ENCODE data around the gene JAKMIP1. TPM values are rescaled to one million over a fixed set of nuclear protein-coding genes. Genes with fewer than 3 reads are reported as not detected.

Gene JAKMIP1
- total and polyA plus RNA-seq, 2 of the 13 experiments (the other 11 are each of a cell fraction or from before 2014, with no cell fraction given): not detected

DNA sequence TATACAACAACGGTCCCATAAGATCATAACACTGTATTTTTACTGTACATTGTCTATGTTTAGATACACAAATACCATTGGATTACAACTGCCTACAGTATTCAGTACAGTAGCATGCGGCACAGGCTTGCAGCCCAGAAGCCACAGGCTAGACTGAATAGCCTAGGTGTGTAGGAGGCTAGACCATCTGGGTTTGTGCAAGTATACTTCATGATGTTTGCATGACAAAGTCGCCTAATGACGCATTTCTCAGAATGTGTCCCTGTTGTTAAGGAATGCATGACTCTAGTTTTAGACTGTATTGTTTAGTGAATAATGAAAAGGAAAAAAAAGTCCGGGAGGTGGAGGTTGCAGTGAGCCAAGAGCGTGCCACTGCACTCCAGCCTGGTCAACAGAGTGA, 125.6 kb downstream of the JAKMIP1 start:
- FAIRE-seq (no peak), ATAC-seq (no peak), DNase-seq (ENCODE audit: low spot score) (no peak)
- peaks cover 14% of the 10 kb centered on the region for H3K4me1 ChIP-seq (ENCODE audit: insufficient read depth, low read length)
- intact Hi-C loops (cut with micrococcal nuclease; ENCODE audit: unreplicated experiment): no loop called here
- POLR2A ChIA-PET: no interaction called here
- no TSS peak for BruUV-seq (replicated peaks)
- H3K4me3 ChIP-seq (replicated peaks in 1 of 3; ENCODE audit: insufficient read depth in 1 of 3, low read depth in 2 of 3, low read length in 3 of 3): no peak overlapping the region
- TF ChIP-seq CENPX (CRISPR knock-in tag; IDR thresholded peaks at IDR 0.05) (no peak), KMT2A (CRISPR knock-in tag; IDR thresholded peaks at IDR 0.05) (no peak), ZNF510 (CRISPR knock-in tag; IDR thresholded peaks at IDR 0.05; ENCODE audit: low read depth) (no peak), ZFAT (CRISPR knock-in tag; conservative IDR thresholded peaks at IDR 0.05) (no peak), ZNF543 (CRISPR knock-in tag; IDR thresholded peaks at IDR 0.05) (no peak), HOXA5 (CRISPR knock-in tag; IDR thresholded peaks at IDR 0.05) (no peak), DPF2 (CRISPR knock-in tag; IDR thresholded peaks at IDR 0.05; ENCODE audit: borderline replicate concordance, low read depth) (no peak), CEBPZ (IDR thresholded peaks at IDR 0.05; ENCODE audit: low read length) (no peak), ZXDC (CRISPR knock-in tag; IDR thresholded peaks at IDR 0.05) (no peak), ZNF17 (CRISPR knock-in tag; IDR thresholded peaks at IDR 0.05) (no peak), ZBTB20 (CRISPR knock-in tag; IDR thresholded peaks at IDR 0.05; ENCODE audit: borderline replicate concordance, low read depth) (no peak), ZNF180 (CRISPR knock-in tag; IDR thresholded peaks at IDR 0.05; ENCODE audit: borderline replicate concordance, low read depth) (no peak), ZSCAN29 (CRISPR knock-in tag; conservative IDR thresholded peaks at IDR 0.05) (no peak), ZBTB38 (CRISPR knock-in tag; IDR thresholded peaks at IDR 0.05) (no peak), SP1 (IDR thresholded peaks at IDR 0.05) (no peak), SP1 (CRISPR knock-in tag; IDR thresholded peaks at IDR 0.05) (no peak), NONO (IDR thresholded peaks at IDR 0.05) (no peak), NONO (CRISPR knock-in tag; conservative IDR thresholded peaks at IDR 0.05) (no peak), IRX3 (CRISPR knock-in tag; IDR thresholded peaks at IDR 0.05; ENCODE audit: borderline replicate concordance, low read depth) (no peak)
- no peak overlapping the region for H3K4me2 ChIP-seq (ENCODE audit: low read depth, low read length)
- H3K79me2 ChIP-seq (ENCODE audit: insufficient read depth, low read length): no peaks in the 10 kb centered on the region
- CTCF ChIA-PET (ENCODE audit: low intra/inter-chr PET ratio, low total read pairs): no interaction called here
- no peak overlapping the region for H2AFZ ChIP-seq (ENCODE audit: low read length)
- H3K27me3 ChIP-seq (ENCODE audit: control insufficient read depth in 1 of 2, insufficient read depth in 2 of 2, low read length in 2 of 2): peaks cover 0 to 3% of the 10 kb centered on the region in 2 experiments; a peak in 2 of 5 replicates
- WGBS (ENCODE audit: low lambda C conversion rate): 28% methylated on average over 6 of the region's 6 CpGs
- no peaks in the 10 kb centered on the region for H4K20me1 ChIP-seq (ENCODE audit: insufficient read depth, low read length)
- no peak overlapping the region for H3K9ac ChIP-seq (ENCODE audit: insufficient read depth, low read depth, low read length)
- no peaks in the 10 kb centered on the region for H3K36me3 ChIP-seq (replicated peaks in 1 of 2; ENCODE audit: control insufficient read depth in 1 of 2, insufficient read depth in 2 of 2, low read length in 2 of 2)
- in situ Hi-C loops (cut with HindIII; ENCODE audit: extremely low pct_ligation_motif_present, low pct_unique_long_range_greater_than_20kb): no loop called here
- H3K27ac ChIP-seq (ENCODE audit: extremely low read length, insufficient read depth, low read length): no peak overlapping the region
- no peaks in the 10 kb centered on the region for H3K9me3 ChIP-seq (ENCODE audit: low read length)
